ENCODE results near the gene CCN6.

DNA sequence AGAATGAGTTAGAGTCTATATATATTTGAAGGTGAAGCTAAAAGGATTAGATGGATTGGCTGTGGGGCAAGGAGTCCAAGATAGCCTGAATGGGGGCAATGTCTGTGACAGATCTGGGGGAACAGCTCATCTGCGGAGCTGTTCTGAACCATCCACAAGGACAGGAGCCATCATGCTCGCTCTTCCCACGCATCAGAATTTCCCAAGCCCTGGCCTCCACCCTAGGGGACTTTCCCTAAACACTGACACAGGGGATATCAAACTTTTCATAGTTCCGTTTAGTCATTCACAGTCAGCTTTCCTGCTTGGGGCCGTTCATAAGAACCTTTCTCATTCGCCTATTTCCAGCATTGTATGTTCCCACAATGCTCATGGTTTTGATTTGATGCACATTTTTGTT lies 37.6 kb upstream of the CCN6 start:
- TF ChIP-seq TAF1 (IDR thresholded peaks at IDR 0.05; ENCODE audit: low read depth) (no peak), CEBPB (IDR thresholded peaks at IDR 0.05) (no peak), TCF12 (IDR thresholded peaks at IDR 0.05; ENCODE audit: low read depth) (no peak), YY1 (IDR thresholded peaks at IDR 0.05; ENCODE audit: low read depth) (no peak), REST (IDR thresholded peaks at IDR 0.05; ENCODE audit: low read depth) (no peak), EP300 (IDR thresholded peaks at IDR 0.05; ENCODE audit: borderline replicate concordance) (no peak), CREB1 (IDR thresholded peaks at IDR 0.05; ENCODE audit: low read depth) (no peak), RAD21 (IDR thresholded peaks at IDR 0.05; ENCODE audit: low read depth) (no peak), FOXM1 (IDR thresholded peaks at IDR 0.05; ENCODE audit: borderline replicate concordance, low read depth) (no peak), USF1 (IDR thresholded peaks at IDR 0.05) (no peak), ZBTB7A (IDR thresholded peaks at IDR 0.05; ENCODE audit: low read depth) (no peak)

All from Ishikawa (cell line).